ENCODE data around the gene PDCL2.

Gene PDCL2

GRCh38 chr4:55509266-55509665 lies 82.8 kb downstream of the PDCL2 start:
- Mint-ChIP-seq H3K4me3 (no peak overlapping the region), H3K27me3 (no peaks in the 10 kb centered on the region), H3K4me1 (ENCODE audit: low read depth) (peaks cover 12% of the 10 kb centered on the region), H3K9me3 (no peaks in the 10 kb centered on the region), H3K36me3 (ENCODE audit: low read depth) (peaks cover 13% of the 10 kb centered on the region), H3K27ac (no peak overlapping the region)
- intact Hi-C loops (cut with micrococcal nuclease) = no loop called here

- H3K4me3 Mint-ChIP-seq = no peak overlapping the region
- peaks cover 24% of the 10 kb centered on the region for H3K36me3 Mint-ChIP-seq (ENCODE audit: low read depth)
- intact Hi-C loops (cut with micrococcal nuclease) = no loop called here
- no peaks in the 10 kb centered on the region for H3K9me3 Mint-ChIP-seq
- no peaks in the 10 kb centered on the region for H3K27me3 Mint-ChIP-seq
- no peak overlapping the region for H3K27ac Mint-ChIP-seq
- H3K4me1 Mint-ChIP-seq (ENCODE audit: low read depth) = peaks cover 12% of the 10 kb centered on the region
Measured at GRCh38 chr4:55507612-55508011, 84.4 kb downstream of the PDCL2 start.
